Kidney epithelial cell (primary cell): ENCODE results near the gene HLA-A. TPM values are rescaled to one million over a fixed set of nuclear protein-coding genes. Genes with fewer than 3 reads are reported as not detected.

Source experiments
- DNase-seq: peaks from one replicate; pipeline ENCODE4 v3.0.0-alpha.2; 2010; ENCODE audit warnings: low read depth
- H3K27me3 ChIP-seq: 2 replicates; pipeline ENCODE4 v1.6.0; 2011; ENCODE audit warnings: low read length; ENCODE audit not compliant: control insufficient read depth, insufficient read depth
- H3K36me3 ChIP-seq: 2 replicates; pipeline ENCODE4 v1.5.1; 2011; ENCODE audit warnings: low read length; ENCODE audit not compliant: control insufficient read depth, insufficient read depth
- H3K4me3 ChIP-seq: 2 replicates; pipeline ENCODE4 v1.5.1; 2011; ENCODE audit warnings: low read depth, mild to moderate bottlenecking, control low read depth, low read length
- total RNA-seq: library from RNA; depleted of rRNA; stranded (reverse); fragments of >200 nt; gene quantifications from 2 replicates; pipeline ENCODE4 v1.2.3, GENCODE V29; 2015
- TF ChIP-seq, protein P1 (sequence below): IDR thresholded peaks from 2 replicates; pipeline ENCODE4 v1.5.1; 2011; ENCODE audit warnings: mild to moderate bottlenecking, moderate library complexity, low read length, control low read depth, inconsistent platforms; ENCODE audit not compliant: insufficient read depth, poor library complexity, severe bottlenecking

The HLA-A gene
- total RNA-seq, 1 donor from 2014 or later: 832 TPM

DNA sequence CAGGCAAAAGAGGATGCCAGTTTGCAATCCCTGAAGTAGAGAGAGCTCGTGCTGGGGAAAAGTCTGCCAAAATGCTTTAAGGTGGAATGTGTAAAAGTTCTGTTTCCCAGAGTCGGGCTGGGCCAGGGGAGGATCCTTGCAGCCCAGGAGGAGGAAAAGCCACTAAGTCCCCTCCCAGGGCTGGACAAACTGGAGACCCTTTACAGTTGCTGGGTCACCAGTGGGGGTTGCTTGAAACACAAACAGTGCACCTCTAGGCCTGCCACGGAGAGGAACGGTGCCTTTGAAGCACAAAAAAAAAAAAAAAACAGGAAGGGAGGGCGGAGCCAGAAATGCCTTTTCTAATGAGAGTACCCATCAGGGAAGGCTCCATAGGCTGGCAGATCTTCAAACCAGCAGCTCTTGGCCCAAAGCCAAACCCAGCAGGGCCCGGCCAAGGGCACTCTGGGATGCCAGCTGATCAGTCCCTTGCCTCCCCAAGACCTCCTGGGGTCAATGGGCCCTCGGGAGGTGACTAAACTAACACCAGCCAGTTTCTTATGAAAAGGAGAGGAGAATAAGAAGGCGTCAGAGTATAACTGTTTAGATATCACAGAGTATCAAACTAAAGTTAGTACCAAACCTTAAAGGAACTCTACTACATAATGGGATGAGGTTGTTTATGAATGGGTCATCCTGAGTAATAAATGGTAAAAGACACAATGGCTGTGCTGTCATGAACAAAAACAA, 23.7 kb downstream of the HLA-A start:
- TF ChIP-seq, protein P1, sequence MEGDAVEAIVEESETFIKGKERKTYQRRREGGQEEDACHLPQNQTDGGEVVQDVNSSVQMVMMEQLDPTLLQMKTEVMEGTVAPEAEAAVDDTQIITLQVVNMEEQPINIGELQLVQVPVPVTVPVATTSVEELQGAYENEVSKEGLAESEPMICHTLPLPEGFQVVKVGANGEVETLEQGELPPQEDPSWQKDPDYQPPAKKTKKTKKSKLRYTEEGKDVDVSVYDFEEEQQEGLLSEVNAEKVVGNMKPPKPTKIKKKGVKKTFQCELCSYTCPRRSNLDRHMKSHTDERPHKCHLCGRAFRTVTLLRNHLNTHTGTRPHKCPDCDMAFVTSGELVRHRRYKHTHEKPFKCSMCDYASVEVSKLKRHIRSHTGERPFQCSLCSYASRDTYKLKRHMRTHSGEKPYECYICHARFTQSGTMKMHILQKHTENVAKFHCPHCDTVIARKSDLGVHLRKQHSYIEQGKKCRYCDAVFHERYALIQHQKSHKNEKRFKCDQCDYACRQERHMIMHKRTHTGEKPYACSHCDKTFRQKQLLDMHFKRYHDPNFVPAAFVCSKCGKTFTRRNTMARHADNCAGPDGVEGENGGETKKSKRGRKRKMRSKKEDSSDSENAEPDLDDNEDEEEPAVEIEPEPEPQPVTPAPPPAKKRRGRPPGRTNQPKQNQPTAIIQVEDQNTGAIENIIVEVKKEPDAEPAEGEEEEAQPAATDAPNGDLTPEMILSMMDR: no peak
- Histone ChIP-seq H3K36me3 (no peaks in the 10 kb centered on the region), H3K27me3 (no peaks in the 10 kb centered on the region), H3K4me3 (peak overlapping the region; percentile 33)
- no peak for DNase-seq

- Histone ChIP-seq H3K27me3 (no peaks in the 10 kb centered on the region), H3K36me3 (no peaks in the 10 kb centered on the region), H3K4me3 (no peak overlapping the region)
- TF ChIP-seq, protein P1: no peak
- DNase-seq: no peak
Measured at GRCh38 chr6:29967379-29968010, 25.2 kb downstream of the HLA-A start.

- H3K27me3 ChIP-seq: no peaks in the 10 kb centered on the region
- H3K4me3 ChIP-seq: no peak overlapping the region
- no peaks in the 10 kb centered on the region for H3K36me3 ChIP-seq
- DNase-seq: peak; percentile 77
- TF ChIP-seq, protein P1: no peak
Measured at GRCh38 chr6:29968130-29968529, 25.8 kb downstream of the HLA-A start.

- no peaks in the 10 kb centered on the region for H3K36me3 ChIP-seq
- no peaks in the 10 kb centered on the region for H3K27me3 ChIP-seq
- H3K4me3 ChIP-seq: no peak overlapping the region
- TF ChIP-seq, protein P1: no peak
- DNase-seq: no peak
Measured at GRCh38 chr6:29968905-29969304, 26.6 kb downstream of the HLA-A start.

DNA sequence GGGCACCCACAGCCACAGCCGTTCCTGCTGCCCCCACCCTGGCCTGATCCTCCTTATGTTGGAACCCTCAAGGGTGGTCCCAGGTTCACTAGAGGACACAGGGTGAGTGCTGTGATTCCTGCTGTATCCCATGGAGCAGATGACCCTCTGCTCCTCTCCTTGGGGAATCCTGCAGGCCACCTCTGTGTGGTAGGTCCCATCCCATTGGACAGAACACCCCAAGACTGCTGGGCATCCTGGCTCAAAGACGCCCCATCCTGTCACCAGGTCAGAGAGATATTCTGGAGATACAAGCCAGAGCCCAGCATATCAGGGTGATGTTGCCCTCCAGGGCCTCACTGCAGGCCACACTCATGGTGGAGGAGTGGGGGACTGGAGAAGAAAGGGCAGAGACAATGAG, 28.4 kb downstream of the HLA-A start:
- TF ChIP-seq, protein P1: no peak

More for the DNA sequence above, 28.4 kb downstream of the HLA-A start:
- no peak overlapping the region for H3K4me3 ChIP-seq
- DNase-seq: no peak
- no peaks in the 10 kb centered on the region for H3K36me3 ChIP-seq
- H3K27me3 ChIP-seq: peaks cover 8% of the 10 kb centered on the region
